ENCODE measurements around the gene NFIL3.

DNA sequence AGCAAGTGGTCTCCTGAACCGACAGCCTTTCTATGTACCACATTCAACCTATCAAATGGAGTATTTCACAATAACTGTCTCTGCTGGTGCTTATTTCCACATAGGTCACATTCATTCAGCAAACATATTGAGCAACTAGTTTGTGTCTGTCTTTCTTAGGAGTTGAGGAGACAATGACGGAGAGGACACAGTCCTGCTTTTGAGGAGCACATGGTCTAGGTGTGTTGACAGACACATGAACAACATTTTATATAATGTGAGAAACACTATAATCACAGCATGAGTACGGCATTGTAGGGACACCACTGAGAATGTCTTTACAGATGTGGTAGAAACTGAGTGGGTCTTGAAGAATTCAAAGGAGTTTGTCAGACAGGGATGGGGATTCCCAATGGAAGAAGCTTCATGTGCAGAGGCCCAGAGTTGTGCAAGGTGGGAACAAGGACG is 28.5 kb downstream of the NFIL3 start:
- TF ChIP-seq, protein P1, sequence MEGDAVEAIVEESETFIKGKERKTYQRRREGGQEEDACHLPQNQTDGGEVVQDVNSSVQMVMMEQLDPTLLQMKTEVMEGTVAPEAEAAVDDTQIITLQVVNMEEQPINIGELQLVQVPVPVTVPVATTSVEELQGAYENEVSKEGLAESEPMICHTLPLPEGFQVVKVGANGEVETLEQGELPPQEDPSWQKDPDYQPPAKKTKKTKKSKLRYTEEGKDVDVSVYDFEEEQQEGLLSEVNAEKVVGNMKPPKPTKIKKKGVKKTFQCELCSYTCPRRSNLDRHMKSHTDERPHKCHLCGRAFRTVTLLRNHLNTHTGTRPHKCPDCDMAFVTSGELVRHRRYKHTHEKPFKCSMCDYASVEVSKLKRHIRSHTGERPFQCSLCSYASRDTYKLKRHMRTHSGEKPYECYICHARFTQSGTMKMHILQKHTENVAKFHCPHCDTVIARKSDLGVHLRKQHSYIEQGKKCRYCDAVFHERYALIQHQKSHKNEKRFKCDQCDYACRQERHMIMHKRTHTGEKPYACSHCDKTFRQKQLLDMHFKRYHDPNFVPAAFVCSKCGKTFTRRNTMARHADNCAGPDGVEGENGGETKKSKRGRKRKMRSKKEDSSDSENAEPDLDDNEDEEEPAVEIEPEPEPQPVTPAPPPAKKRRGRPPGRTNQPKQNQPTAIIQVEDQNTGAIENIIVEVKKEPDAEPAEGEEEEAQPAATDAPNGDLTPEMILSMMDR (IDR thresholded peaks at IDR 0.05) = no peak
- no peak for TF ChIP-seq POLR2A (IDR thresholded peaks at IDR 0.05)
